ENCODE results near the gene CD276.

Gene CD276

GRCh38 chr15:73747847-73748590 lies 63.8 kb downstream of the CD276 start:
- no peak for DNase-seq (ENCODE audit: low read depth in 3 of 3)

GRCh38 chr15:73748730-73749129 lies 64.5 kb downstream of the CD276 start:
- DNase-seq (ENCODE audit: low read depth in 3 of 3): no peak

DNA sequence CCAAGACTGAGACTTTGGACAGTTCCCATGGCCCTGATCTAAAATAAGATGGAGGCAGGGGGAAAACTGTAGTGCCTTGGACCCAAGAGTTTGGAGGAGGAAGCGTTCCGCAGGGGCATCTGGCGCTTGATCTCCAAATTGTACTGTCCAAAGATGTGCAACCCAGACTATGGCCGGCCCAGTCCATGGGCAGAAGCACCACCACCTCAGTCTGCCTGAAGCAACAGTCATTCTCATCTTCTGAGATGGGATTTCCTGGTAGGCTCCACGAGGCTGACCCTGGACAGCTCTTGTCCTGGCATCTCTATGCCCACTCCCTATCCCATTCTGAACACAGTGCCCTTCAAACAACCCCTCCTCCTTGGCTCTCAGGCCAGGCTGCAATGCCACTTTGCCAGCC lies 65.3 kb downstream of the CD276 start:
- no peak for DNase-seq (ENCODE audit: low read depth in 3 of 3)

GRCh38 chr15:73749971-73750370 lies 65.8 kb downstream of the CD276 start:
- no peak for DNase-seq (ENCODE audit: low read depth in 3 of 3)

DNA sequence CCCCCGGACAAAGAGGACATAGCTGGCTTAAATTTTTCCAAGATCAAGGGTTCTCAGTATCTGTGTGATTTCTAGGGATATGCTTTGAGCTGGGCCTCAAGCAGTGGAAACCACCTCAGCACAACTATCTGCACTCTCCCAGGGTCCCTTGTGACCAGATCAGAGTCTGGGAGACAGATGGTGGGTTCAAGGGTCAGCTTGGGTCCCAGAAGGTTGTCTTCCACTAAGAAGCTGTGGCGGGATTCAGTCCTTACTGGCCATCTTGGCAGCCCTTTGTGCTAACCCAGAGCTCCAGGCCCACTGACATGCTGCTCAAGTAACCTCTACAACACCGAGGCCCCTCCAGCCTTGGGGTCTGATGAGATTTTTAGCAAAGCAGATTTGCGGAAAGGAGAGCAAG lies 66.3 kb downstream of the CD276 start:
- no peak for DNase-seq (ENCODE audit: low read depth in 3 of 3)

- no peak for DNase-seq (ENCODE audit: low read depth in 3 of 3)
These were observed 66.8 kb downstream of the CD276 start for GRCh38 chr15:73750951-73751350.

- no peak for DNase-seq (ENCODE audit: low read depth in 3 of 3)
These were observed 67.3 kb downstream of the CD276 start for GRCh38 chr15:73751511-73751898.

GRCh38 chr15:73751899-73752805 lies 68.0 kb downstream of the CD276 start:
- DNase-seq (ENCODE audit: low read depth in 3 of 3): no peak

DNA sequence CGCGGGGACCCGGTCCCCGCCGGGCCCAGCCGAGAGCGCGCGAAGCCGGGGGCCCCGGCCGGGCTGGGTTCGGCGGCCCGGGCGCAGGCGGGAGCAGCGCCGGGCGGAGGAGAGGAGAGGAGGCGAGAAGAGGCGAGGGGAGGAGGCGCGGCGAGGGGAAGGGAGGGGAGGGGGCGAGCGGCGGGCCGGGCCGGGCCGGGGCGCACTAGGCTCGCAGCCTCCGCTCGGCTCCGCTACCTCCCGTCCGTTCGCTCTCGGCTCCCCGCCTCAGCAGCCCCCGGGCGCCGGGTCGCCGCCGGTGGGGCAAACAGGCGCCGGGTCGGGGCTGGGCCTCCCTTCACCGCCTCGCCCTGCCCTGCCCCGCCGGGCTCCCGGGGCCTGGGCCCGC lies 68.6 kb downstream of the CD276 start:
- no peak for DNase-seq (ENCODE audit: low read depth in 3 of 3)

DNA sequence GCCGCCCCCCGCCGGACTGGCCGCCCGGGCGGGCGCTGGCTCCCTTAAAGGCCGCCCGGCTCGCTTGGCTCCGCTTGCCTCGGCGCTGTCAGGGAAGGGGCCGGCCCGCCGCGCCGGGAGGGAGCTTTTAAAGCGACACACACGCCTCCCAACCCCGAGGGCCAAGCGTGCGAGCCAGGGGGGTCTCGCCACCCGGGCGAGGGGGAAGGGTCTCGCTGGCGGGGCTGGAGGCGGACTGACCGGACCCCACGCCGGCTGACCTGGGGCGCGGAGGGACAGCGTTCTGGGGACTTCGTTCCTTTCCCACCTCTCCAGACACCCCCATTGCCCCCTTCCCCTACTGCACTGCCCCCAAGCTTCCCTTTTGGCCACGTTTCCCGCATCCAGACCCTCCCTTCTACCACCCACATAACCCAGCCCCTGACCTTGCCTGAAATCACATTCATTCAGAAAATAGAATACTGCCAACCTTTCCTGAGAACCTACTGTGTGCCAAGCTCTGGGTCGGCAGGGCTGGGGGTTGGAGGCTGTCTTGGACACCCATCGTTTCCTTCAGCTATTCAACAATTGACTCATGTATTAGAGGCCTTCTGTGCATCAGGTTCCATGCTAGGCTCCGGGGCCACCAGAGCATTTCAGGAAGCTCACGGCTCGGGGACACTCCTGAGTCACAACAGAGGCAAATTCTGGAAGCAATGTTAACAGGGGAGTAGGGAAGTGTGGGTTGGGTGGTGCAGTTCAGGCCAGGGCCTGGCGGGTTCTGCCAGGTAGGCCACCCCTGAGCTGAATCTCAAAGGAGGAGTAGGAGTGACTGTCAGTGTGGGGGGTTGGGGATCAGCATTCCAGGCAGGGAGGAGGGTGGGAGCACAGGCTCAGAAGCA lies 69.3 kb downstream of the CD276 start, which contains the start of gene INSYN1:
TSS of gene INSYN1 (minus strand) at position 102 of the 881 bp plus-strand sequence. CDS start 2,221 bp downstream, outside the sequence.
- no peak for DNase-seq (ENCODE audit: low read depth in 3 of 3)

GRCh38 chr15:73754461-73754860 lies 70.3 kb downstream of the CD276 start:
- DNase-seq (ENCODE audit: low read depth in 3 of 3): no peak

GRCh38 chr15:73755481-73755880 lies 71.3 kb downstream of the CD276 start:
- no peak for DNase-seq (ENCODE audit: low read depth in 3 of 3)

- DNase-seq (ENCODE audit: low read depth in 3 of 3): no peak
These were observed 71.8 kb downstream of the CD276 start for GRCh38 chr15:73755946-73756345.

DNA sequence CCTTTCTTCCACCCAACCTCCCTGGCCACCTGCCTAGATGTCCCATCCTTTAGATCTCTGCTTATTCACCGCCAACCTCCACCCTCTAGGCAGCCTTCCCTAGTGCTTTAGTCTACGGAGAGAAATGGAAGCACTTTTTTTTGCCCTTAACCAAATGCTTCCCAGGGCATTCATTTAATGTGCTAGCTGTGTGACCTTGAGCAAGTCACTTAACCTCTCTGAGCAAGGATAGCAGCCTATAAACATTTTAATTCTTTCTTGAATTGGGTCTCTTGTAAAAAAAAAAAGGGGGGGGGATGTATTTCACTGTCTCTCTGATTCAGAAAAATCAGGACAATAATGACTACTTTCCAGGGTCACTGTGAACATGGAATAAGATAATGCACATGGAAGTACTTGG lies 72.2 kb downstream of the CD276 start:
- no peak for DNase-seq (ENCODE audit: low read depth in 3 of 3)

GRCh38 chr15:73756947-73757513 lies 72.8 kb downstream of the CD276 start:
- DNase-seq (ENCODE audit: low read depth in 3 of 3): no peak

DNA sequence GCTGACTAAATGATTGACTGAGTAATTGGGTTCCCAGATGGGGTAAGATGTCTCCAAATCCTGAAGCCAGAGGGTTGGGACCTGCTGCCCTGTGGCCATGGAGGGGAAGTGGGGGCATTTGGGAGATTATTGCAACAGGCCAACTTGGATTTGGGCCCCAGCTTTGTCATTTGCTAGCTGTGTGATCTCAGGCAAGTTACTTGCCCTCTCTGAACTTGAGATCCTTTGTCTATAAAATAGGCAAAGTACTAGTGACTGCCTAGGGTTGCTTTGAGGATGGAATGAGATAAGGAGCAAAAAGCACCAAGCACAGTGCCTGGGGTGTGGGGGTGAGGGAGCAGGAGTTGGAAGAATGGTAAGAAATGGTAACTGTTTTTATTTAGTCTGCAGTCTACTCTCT lies 73.4 kb downstream of the CD276 start:
- no peak for DNase-seq (ENCODE audit: low read depth in 3 of 3)

GRCh38 chr15:73758461-73758860 lies 74.3 kb downstream of the CD276 start:
- DNase-seq (ENCODE audit: low read depth in 3 of 3): no peak

GRCh38 chr15:73760330-73761329 lies 76.4 kb downstream of the CD276 start:
- no peak for DNase-seq (ENCODE audit: low read depth in 3 of 3)

GRCh38 chr15:73763931-73764330 lies 79.7 kb downstream of the CD276 start:
- no peak for DNase-seq (ENCODE audit: low read depth in 3 of 3)
